ENCODE data around the gene CCDC47. TPM values are rescaled to one million over a fixed set of nuclear protein-coding genes. Genes with fewer than 3 reads are reported as not detected.

The CCDC47 gene
- total RNA-seq, 1 experiment from 2014 or later, result 104 TPM

DNA sequence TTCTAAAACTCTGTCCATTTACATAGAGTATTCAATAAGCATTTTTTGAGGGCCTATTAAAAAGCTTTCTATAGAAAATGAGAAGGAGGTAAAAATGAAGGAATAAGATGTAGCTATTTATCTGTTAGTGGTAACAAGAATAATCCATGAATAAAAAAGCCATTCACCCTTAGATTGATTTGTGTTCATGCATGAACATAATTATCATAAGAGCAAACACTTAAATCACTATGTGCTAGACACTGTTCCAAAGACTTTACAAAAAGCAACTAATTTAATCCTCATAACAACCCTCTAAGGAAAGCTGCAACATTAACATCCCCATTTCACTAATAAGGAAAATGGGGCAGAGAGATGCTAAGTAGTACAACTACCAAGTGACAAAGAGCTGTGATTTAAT lies 6.6 kb downstream of the CCDC47 start:
- Histone ChIP-seq H3K9me3 (ENCODE audit: low read depth, low read length, poor library complexity, severe bottlenecking) (no peaks in the 10 kb centered on the region), H3K36me3 (ENCODE audit: insufficient read depth, low read length, poor library complexity, severe bottlenecking) (peaks cover 40% of the 10 kb centered on the region), H3K4me1 (ENCODE audit: insufficient read depth, low read length, poor library complexity, severe bottlenecking) (no peaks in the 10 kb centered on the region), H3K27me3 (replicated peaks; ENCODE audit: insufficient read depth, low read depth, low read length, poor library complexity) (no peaks in the 10 kb centered on the region), H3K4me3 (ENCODE audit: low read depth, low read length, poor library complexity, severe bottlenecking) (no peak overlapping the region), H3K27ac (ENCODE audit: low read depth, low read length, poor library complexity, severe bottlenecking) (no peak overlapping the region)
- intact Hi-C loops (cut with micrococcal nuclease; ENCODE audit: unreplicated experiment), result no loop called here
- DNase-seq (ENCODE audit: low spot score), result no peak
- ChIA-PET CTCF (interaction anchor here (0.7 kb wide), 1 partner anchor 340 kb away, joined by 4 read pairs; no protein-coding TSS in a partner anchor), POLR2A (ENCODE audit: low non-redundant PET) (no interaction called here)
- BruUV-seq (replicated peaks), result no TSS peak
- TF ChIP-seq EZH2 (IDR thresholded peaks at IDR 0.05; ENCODE audit: borderline replicate concordance, low read depth, low read length, poor library complexity, severe bottlenecking), result no peak
- TF ChIP-seq, protein P1, sequence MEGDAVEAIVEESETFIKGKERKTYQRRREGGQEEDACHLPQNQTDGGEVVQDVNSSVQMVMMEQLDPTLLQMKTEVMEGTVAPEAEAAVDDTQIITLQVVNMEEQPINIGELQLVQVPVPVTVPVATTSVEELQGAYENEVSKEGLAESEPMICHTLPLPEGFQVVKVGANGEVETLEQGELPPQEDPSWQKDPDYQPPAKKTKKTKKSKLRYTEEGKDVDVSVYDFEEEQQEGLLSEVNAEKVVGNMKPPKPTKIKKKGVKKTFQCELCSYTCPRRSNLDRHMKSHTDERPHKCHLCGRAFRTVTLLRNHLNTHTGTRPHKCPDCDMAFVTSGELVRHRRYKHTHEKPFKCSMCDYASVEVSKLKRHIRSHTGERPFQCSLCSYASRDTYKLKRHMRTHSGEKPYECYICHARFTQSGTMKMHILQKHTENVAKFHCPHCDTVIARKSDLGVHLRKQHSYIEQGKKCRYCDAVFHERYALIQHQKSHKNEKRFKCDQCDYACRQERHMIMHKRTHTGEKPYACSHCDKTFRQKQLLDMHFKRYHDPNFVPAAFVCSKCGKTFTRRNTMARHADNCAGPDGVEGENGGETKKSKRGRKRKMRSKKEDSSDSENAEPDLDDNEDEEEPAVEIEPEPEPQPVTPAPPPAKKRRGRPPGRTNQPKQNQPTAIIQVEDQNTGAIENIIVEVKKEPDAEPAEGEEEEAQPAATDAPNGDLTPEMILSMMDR (conservative IDR thresholded peaks at IDR 0.05; ENCODE audit: low read depth, low read length), result no peak

DNA sequence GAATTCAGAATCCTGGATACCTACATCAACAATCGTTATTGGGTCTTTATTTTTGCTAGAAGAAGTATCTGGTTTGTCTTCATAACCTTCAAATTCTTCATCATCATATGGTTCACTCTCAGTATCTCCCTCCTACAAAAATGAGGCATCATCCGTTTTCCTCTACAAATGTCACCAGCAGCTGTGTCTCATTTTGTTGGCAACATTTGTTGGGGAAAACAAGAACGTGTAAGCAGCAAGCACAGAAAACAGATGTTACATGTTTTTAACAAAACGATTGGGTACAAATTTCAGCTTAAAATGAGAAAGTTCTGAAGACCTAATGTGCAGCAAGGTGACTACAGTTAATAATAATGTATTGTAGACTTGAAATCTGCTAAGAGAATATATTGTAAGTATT lies 8.7 kb downstream of the CCDC47 start:
- peaks cover 54% of the 10 kb centered on the region for H3K36me3 ChIP-seq (ENCODE audit: insufficient read depth, low read length, poor library complexity, severe bottlenecking)
- DNase-seq (ENCODE audit: low spot score), result no peak
- ChIA-PET POLR2A (ENCODE audit: low non-redundant PET) (no interaction called here), CTCF (no interaction called here)
- H3K27ac ChIP-seq (ENCODE audit: low read depth, low read length, poor library complexity, severe bottlenecking), result no peak overlapping the region
- no TSS peak for BruUV-seq (replicated peaks)
- TF ChIP-seq, protein P1 (conservative IDR thresholded peaks at IDR 0.05; ENCODE audit: low read depth, low read length), result no peak
- no peak for TF ChIP-seq EZH2 (IDR thresholded peaks at IDR 0.05; ENCODE audit: borderline replicate concordance, low read depth, low read length, poor library complexity, severe bottlenecking)
- H3K27me3 ChIP-seq (replicated peaks; ENCODE audit: insufficient read depth, low read depth, low read length, poor library complexity), result no peaks in the 10 kb centered on the region
- H3K9me3 ChIP-seq (ENCODE audit: low read depth, low read length, poor library complexity, severe bottlenecking), result no peaks in the 10 kb centered on the region
- no peak overlapping the region for H3K4me3 ChIP-seq (ENCODE audit: low read depth, low read length, poor library complexity, severe bottlenecking)
- intact Hi-C loops (cut with micrococcal nuclease; ENCODE audit: unreplicated experiment), result no loop called here
- H3K4me1 ChIP-seq (ENCODE audit: insufficient read depth, low read length, poor library complexity, severe bottlenecking), result no peaks in the 10 kb centered on the region

DNA sequence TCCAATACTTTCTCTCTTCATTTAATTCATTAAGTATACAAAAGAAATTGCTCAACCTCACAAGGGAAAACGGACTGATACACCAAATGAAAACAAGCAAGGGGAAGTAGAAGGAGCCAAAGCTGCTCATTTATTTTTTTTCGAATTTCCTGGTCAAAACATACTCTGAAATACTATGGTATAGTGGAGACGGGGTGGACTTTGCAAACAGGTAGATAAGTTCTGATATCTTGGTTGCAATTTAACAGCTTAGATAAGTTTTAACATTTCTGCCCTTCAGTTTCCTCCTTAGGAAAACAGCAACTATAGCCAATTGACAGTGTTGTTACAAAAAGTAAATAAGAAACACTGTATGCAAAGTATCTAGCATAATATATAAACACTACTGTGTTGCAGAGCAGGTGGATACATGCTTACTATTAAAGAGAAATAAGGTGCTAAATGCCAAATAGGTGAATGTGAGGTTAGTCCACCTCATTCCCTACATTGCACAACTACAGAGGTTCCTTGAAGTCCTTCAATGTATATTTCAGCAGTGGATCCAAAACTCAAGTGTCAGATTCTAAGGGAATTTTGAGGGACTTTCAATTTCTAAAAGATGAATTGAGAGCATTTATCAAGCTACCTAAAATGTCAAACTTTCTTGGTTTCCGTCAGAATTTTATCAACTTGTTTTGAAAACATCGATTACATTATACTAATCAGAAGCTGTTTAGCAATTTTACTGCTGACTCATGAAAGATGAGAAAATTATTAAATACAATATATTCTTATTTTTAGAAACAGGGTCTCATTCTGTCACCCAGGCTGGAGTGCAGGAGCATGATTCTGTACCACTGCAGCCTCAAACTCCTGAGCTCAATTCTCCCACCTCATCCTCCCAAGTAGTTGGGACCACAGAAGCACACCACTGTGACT lies 11.0 kb downstream of the CCDC47 start:
- CTCF ChIA-PET, result no interaction called here
- TF ChIP-seq EZH2 (IDR thresholded peaks at IDR 0.05; ENCODE audit: borderline replicate concordance, low read depth, low read length, poor library complexity, severe bottlenecking), result no peak
- TF ChIP-seq, protein P1 (conservative IDR thresholded peaks at IDR 0.05; ENCODE audit: low read depth, low read length), result no peak
- Histone ChIP-seq H3K27ac (ENCODE audit: low read depth, low read length, poor library complexity, severe bottlenecking) (no peak overlapping the region), H3K9me3 (ENCODE audit: low read depth, low read length, poor library complexity, severe bottlenecking) (no peaks in the 10 kb centered on the region), H3K36me3 (ENCODE audit: insufficient read depth, low read length, poor library complexity, severe bottlenecking) (peaks cover 75% of the 10 kb centered on the region), H3K4me1 (ENCODE audit: insufficient read depth, low read length, poor library complexity, severe bottlenecking) (no peaks in the 10 kb centered on the region), H3K27me3 (replicated peaks; ENCODE audit: insufficient read depth, low read depth, low read length, poor library complexity) (no peaks in the 10 kb centered on the region), H3K4me3 (ENCODE audit: low read depth, low read length, poor library complexity, severe bottlenecking) (no peak overlapping the region)
- DNase-seq (ENCODE audit: low spot score), result no peak
- POLR2A ChIA-PET (ENCODE audit: low non-redundant PET), result interaction anchor here (0.6 kb wide), 1 partner anchor 20 kb away, joined by 4 read pairs; no protein-coding TSS in a partner anchor
- no TSS peak for BruUV-seq (replicated peaks)
- intact Hi-C loops (cut with micrococcal nuclease; ENCODE audit: unreplicated experiment), result no loop called here

All from A673 (cell line).